K562 (cell line): ENCODE measurements around the gene KCTD17. TPM values are rescaled to one million over a fixed set of nuclear protein-coding genes. Genes with fewer than 3 reads are reported as not detected.

Source experiments
- ATAC-seq: fragments of 200-7000 bp; cut with Tn5 transposase; 3 replicates; pipeline ENCODE4 v1.9.1; 2020; ENCODE audit warnings: moderate library complexity
- BruUV-seq: library from RNA; stranded (reverse); fragments of 400-500 nt; replicated peaks from 2 replicates; lab custom pipeline; 2021; lab: Mats Ljungman, UMichigan
- CTCF ChIA-PET: fragments of 300-600 bp; formaldehyde crosslinking; extraction: SDS; loops from one replicate; lab custom pipeline; 2021; ENCODE audit warnings: low intra/inter-chr PET ratio; lab: Yijun Ruan, JAX
- POLR2A ChIA-PET: fragments of 300-600, 350-650 bp; sonication (Branson Sonifier 250); formaldehyde crosslinking; extraction: SDS; loops from one replicate; lab custom pipeline; 2021; ENCODE audit warnings: antibody characterized with exemption, inconsistent platforms; lab: Yijun Ruan, JAX
- DNase-seq, 4 experiments: peaks; one replicate each; pipeline versions ENCODE4 v3.0.0 to v3.0.0-alpha.2; 2011 to 2018; ENCODE audit warnings: low spot score in 3 of 4, mixed read lengths in 3 of 4; ENCODE audit errors: extremely low read depth in 1 of 4
- FAIRE-seq: peaks from 2 replicates; lab custom pipeline; 2011; peaks lifted over from hg19 to GRCh38; lab: Jason Lieb, UNC
- H2AFZ ChIP-seq: 2 replicates; pipeline ENCODE4 v1.6.0; 2011; ENCODE audit warnings: low read depth, low read length, control low read depth, inconsistent platforms
- H3K27ac ChIP-seq: fragments of 200-600 bp; 3 replicates; pipeline ENCODE4 v1.8.0; 2011; ENCODE audit warnings: low read depth, mild to moderate bottlenecking, control low read depth, inconsistent platforms, low read length, moderate library complexity, mixed read lengths; ENCODE audit errors: extremely low read depth
- H3K27me3 ChIP-seq, 2 experiments: fragments of 300-600 bp in 1 of 2; 2 replicates in 1 of 2; 3 replicates in 1 of 2; pipeline versions ENCODE4 v1.6.0 to v1.8.0; 2011; ENCODE audit warnings: inconsistent platforms in 2 of 2, low read length in 2 of 2, mild to moderate bottlenecking in 1 of 2, mixed read lengths in 1 of 2, moderate library complexity in 1 of 2; ENCODE audit not compliant: control insufficient read depth in 2 of 2, insufficient read depth in 2 of 2
- H3K36me3 ChIP-seq: fragments of 300-600 bp; 3 replicates; pipeline ENCODE4 v1.8.0; 2011; ENCODE audit warnings: mild to moderate bottlenecking, low read length, inconsistent platforms; ENCODE audit not compliant: control insufficient read depth, insufficient read depth
- H3K4me1 ChIP-seq, 2 experiments: fragments of 200-600 bp in 1 of 2; replicated peaks in 1 of 2; 2 replicates in 1 of 2; 3 replicates in 1 of 2; pipeline versions ENCODE4 v1.5.1 to v1.8.0; 2011; ENCODE audit warnings: inconsistent platforms in 2 of 2, low read length in 2 of 2, mild to moderate bottlenecking in 1 of 2, mixed read lengths in 1 of 2, moderate library complexity in 1 of 2; ENCODE audit not compliant: control insufficient read depth in 2 of 2, insufficient read depth in 2 of 2
- H3K4me2 ChIP-seq: 2 replicates; pipeline ENCODE4 v1.6.1; 2011; ENCODE audit warnings: low read length, control low read depth, inconsistent platforms, mixed read lengths; ENCODE audit not compliant: insufficient read depth
- H3K4me3 ChIP-seq: fragments of 200-600 bp; sonication (generic), shearing (Covaris generic); 2 replicates; pipeline ENCODE4 v1.5.1; 2016; ENCODE audit warnings: control low read depth, inconsistent platforms
- H3K79me2 ChIP-seq: fragments of 200-600 bp; 3 replicates; pipeline ENCODE4 v1.8.0; 2011; ENCODE audit warnings: low read length, inconsistent platforms; ENCODE audit not compliant: control insufficient read depth, insufficient read depth
- H3K9ac ChIP-seq, 2 experiments: 2 replicates each; pipeline versions ENCODE4 v1.6.0 to v1.6.1; 2011; ENCODE audit warnings: low read depth in 2 of 2, low read length in 2 of 2, control low read depth in 1 of 2, inconsistent platforms in 1 of 2, mild to moderate bottlenecking in 1 of 2, mixed read lengths in 1 of 2; ENCODE audit not compliant: insufficient read depth in 1 of 2
- H3K9me1 ChIP-seq: one replicate; pipeline ENCODE4 v1.6.0; 2011; ENCODE audit warnings: inconsistent platforms, mild to moderate bottlenecking, low read length, moderate library complexity; ENCODE audit not compliant: control insufficient read depth, insufficient read depth
- H3K9me3 ChIP-seq: replicated peaks from 2 replicates; pipeline ENCODE4 v1.5.1; 2011; ENCODE audit warnings: low read depth, low read length, inconsistent platforms; ENCODE audit not compliant: control insufficient read depth, insufficient read depth
- H4K20me1 ChIP-seq: replicated peaks from 2 replicates; pipeline ENCODE4 v1.6.1; 2011; ENCODE audit warnings: low read length, inconsistent platforms, mixed read lengths; ENCODE audit not compliant: control insufficient read depth, insufficient read depth
- HDGF ChIP-seq: fragments of 450-650 bp; IDR thresholded peaks from 2 replicates; pipeline ENCODE4 v1.6.1; 2016
- HEY1 ChIP-seq: fragments of 250-450 bp; sonication (Bioruptor Pico); IDR thresholded peaks from 2 replicates; pipeline ENCODE4 v1.5.0; 2020; ENCODE audit warnings: mild to moderate bottlenecking, moderate library complexity, borderline replicate concordance
- HNRNPH1 ChIP-seq: fragments of 200-400 bp; formaldehyde crosslinking; optimal IDR thresholded peaks from 2 replicates; pipeline ENCODE3; 2017; ENCODE audit warnings: low read depth, mild to moderate bottlenecking, low read length, moderate library complexity
- HNRNPL ChIP-seq: fragments of 200-400 bp; formaldehyde crosslinking; IDR thresholded peaks from 2 replicates; pipeline ENCODE4 v1.6.1; 2017; ENCODE audit warnings: low read depth, mild to moderate bottlenecking, low read length
- JUN ChIP-seq, 2 experiments: sonication (generic) in 1 of 2; formaldehyde crosslinking in 1 of 2; IDR thresholded peaks; 2 replicates each; pipeline versions ENCODE4 v1.6.1 to v1.8.0; 2012 to 2022; ENCODE audit warnings: borderline replicate concordance in 2 of 2, mild to moderate bottlenecking in 2 of 2, improper control_type of control experiment in 1 of 2, low read depth in 1 of 2, low read length in 1 of 2, missing genetic modification reagents in 1 of 2
- KLF10 ChIP-seq: fragments of 250-450 bp; sonication (Bioruptor Pico); IDR thresholded peaks from 2 replicates; pipeline ENCODE4 v1.6.1; 2021; ENCODE audit warnings: matching md5 sums
- PHF20 ChIP-seq: fragments of 450-650 bp; IDR thresholded peaks from 2 replicates; pipeline ENCODE4 v1.6.1; 2018; ENCODE audit not compliant: partially characterized antibody
- RBM22 ChIP-seq: fragments of 200-400 bp; formaldehyde crosslinking; IDR thresholded peaks from 2 replicates; pipeline ENCODE4 v1.6.1; 2018; ENCODE audit warnings: low read length, low read depth; ENCODE audit not compliant: poor library complexity, severe bottlenecking
- SMARCB1 ChIP-seq: IDR thresholded peaks from 2 replicates; pipeline ENCODE4 v1.6.1; 2011; ENCODE audit warnings: improper control_type of control experiment, low read depth; ENCODE audit not compliant: insufficient read length
- SNIP1 ChIP-seq: fragments of 450-650 bp; IDR thresholded peaks from 2 replicates; pipeline ENCODE4 v1.7.1; 2017; ENCODE audit warnings: low read depth, mild to moderate bottlenecking
- XRCC4 ChIP-seq: IDR thresholded peaks from one replicate; pipeline ENCODE4 v1.6.1; 2011; ENCODE audit not compliant: insufficient read depth, insufficient read length; ENCODE audit errors: extremely low read depth
- YY1 ChIP-seq, 3 experiments: IDR thresholded peaks; 2 replicates each; pipeline ENCODE4 v1.6.1; 2011; ENCODE audit warnings: low read length in 2 of 3, mild to moderate bottlenecking in 2 of 3, moderate library complexity in 2 of 3, borderline replicate concordance in 1 of 3, control low read depth in 1 of 3, low read depth in 1 of 3; ENCODE audit not compliant: insufficient read depth in 3 of 3, insufficient replicate concordance in 2 of 3, control insufficient read depth in 1 of 3, insufficient read length in 1 of 3; ENCODE audit errors: extremely low read depth in 1 of 3
- WGBS: fragments of 100-300 bp; shearing (Covaris generic); methylation state at CpG from one replicate; pipeline ENCODE4 v1.1.6; 2016; ENCODE audit warnings: low coverage, mixed read lengths; ENCODE audit not compliant: insufficient coverage; ENCODE audit errors: missing lambda C conversion rate; 5-methylcytosine and 5-hydroxymethylcytosine counted together
- in situ Hi-C: fragments of 300-500 bp; cut with MboI; formaldehyde crosslinking; loops from 4 replicates; pipeline ENCODE4 v1.15.0; 2018; ENCODE audit warnings: inconsistent platforms, mixed read lengths
- intact Hi-C: fragments of 100-400 bp; cut with micrococcal nuclease; formaldehyde crosslinking; loops from 2 replicates; pipeline ENCODE4 v1.14.2; 2022
- polyA plus RNA-seq, 8 experiments: library from polyadenylated mRNA; depleted of rRNA in 4 of 8; stranded (reverse) in 5 of 8; unstranded in 3 of 8; fragments of >200 nt; fragmentation: Nextera tagmentation in 2 of 8; fragmentation: Illumina TruSeq in 1 of 8; extraction: Ambion mirVana in 2 of 8; extraction: Trizol in 1 of 8; gene quantifications; 2 replicates each; pipeline versions ENCODE4 v1.2.1 to v1.2.3, GENCODE V29; 2011 to 2014; ENCODE audit warnings: inconsistent platforms in 1 of 8, missing spikeins in 1 of 8
- total RNA-seq, 7 experiments: library from RNA; depleted of rRNA in 6 of 7; stranded (reverse); fragments of >200 nt in 6 of 7; fragmentation: Illumina TruSeq in 2 of 7; extraction: Trizol in 2 of 7; gene quantifications; 2 replicates each; pipeline versions ENCODE4 v1.2.1 to v1.2.3, GENCODE V29; 2011 to 2021; ENCODE audit warnings: low replicate concordance in 1 of 7
- TF ChIP-seq, protein P1 (sequence below): fragments of 250-450 bp; sonication (Bioruptor Pico); IDR thresholded peaks from 2 replicates; pipeline ENCODE4 v1.4.0; 2020
- TF ChIP-seq, protein P2 (sequence below): fragments of 250-450 bp; sonication (Bioruptor Pico); IDR thresholded peaks from 2 replicates; pipeline ENCODE4 v1.6.1; 2021; ENCODE audit warnings: mild to moderate bottlenecking

Gene KCTD17
- total and polyA plus RNA-seq, 9 of the 15 experiments (the other 6 are each of a cell fraction or from before 2014, with no cell fraction given) = 0.22 to 0.90 (median 0.49) TPM; not detected in 2

DNA sequence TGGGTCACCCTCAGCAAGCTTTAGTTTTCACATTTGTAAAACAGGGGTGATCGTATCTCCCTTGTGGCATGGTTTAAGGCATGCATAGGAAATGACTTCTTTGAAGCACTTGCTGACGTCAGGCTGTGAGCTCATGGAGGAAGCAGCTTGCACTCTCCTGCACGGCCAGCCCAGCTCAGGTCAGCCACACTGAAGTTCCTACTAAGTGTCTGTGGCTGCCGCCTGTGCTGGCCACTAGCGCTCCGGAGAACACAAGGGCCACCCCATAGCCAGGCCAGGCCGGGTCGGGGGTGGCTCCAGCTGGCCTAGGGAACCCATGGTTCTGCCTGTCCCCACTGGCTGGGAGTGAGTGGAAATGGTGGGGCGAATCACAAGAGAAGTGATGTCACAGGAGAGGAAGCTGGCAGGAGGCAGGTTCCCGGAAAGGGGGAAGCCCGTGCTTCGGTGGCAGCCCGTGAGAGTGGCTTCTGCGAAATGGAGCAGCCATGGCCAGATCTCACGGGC is 28.2 kb downstream of the KCTD17 start (continued):
- TF ChIP-seq, protein P1, sequence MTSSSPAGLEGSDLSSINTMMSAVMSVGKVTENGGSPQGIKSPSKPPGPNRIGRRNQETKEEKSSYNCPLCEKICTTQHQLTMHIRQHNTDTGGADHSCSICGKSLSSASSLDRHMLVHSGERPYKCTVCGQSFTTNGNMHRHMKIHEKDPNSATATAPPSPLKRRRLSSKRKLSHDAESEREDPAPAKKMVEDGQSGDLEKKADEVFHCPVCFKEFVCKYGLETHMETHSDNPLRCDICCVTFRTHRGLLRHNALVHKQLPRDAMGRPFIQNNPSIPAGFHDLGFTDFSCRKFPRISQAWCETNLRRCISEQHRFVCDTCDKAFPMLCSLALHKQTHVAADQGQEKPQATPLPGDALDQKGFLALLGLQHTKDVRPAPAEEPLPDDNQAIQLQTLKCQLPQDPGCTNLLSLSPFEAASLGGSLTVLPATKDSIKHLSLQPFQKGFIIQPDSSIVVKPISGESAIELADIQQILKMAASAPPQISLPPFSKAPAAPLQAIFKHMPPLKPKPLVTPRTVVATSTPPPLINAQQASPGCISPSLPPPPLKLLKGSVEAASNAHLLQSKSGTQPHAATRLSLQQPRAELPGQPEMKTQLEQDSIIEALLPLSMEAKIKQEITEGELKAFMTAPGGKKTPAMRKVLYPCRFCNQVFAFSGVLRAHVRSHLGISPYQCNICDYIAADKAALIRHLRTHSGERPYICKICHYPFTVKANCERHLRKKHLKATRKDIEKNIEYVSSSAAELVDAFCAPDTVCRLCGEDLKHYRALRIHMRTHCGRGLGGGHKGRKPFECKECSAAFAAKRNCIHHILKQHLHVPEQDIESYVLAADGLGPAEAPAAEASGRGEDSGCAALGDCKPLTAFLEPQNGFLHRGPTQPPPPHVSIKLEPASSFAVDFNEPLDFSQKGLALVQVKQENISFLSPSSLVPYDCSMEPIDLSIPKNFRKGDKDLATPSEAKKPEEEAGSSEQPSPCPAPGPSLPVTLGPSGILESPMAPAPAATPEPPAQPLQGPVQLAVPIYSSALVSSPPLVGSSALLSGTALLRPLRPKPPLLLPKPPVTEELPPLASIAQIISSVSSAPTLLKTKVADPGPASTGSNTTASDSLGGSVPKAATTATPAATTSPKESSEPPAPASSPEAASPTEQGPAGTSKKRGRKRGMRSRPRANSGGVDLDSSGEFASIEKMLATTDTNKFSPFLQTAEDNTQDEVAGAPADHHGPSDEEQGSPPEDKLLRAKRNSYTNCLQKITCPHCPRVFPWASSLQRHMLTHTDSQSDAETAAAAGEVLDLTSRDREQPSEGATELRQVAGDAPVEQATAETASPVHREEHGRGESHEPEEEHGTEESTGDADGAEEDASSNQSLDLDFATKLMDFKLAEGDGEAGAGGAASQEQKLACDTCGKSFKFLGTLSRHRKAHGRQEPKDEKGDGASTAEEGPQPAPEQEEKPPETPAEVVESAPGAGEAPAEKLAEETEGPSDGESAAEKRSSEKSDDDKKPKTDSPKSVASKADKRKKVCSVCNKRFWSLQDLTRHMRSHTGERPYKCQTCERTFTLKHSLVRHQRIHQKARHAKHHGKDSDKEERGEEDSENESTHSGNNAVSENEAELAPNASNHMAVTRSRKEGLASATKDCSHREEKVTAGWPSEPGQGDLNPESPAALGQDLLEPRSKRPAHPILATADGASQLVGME (CRISPR knock-in tag) = no peak
- TF ChIP-seq, all 486 proteins: peak for 16

DNA sequence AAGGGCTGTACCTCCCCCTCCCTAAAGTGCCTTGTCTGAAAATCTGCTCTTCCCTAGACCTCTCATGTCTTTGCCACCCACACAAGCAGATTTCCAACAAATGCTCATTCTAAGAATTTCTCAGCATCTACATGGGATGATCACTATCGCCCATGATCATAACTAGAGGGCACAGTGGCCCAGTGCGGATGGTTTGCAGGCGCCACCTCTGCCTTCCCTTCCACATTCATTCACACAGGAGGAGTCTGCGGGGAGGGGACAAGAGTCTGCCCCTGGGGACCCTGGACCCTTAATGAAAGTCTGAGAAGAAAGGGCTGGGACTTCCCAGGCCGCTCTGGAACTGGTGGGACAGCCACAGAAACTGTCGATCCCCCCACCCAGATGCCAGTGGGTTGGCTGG is 28.9 kb downstream of the KCTD17 start:
- no peak for FAIRE-seq
- Histone ChIP-seq H3K36me3 (no peaks in the 10 kb centered on the region), H3K4me1 (peaks cover 0 to 4% of the 10 kb centered on the region in 2 experiments; a peak in 1 of 5 replicates), H3K9me3 (no peaks in the 10 kb centered on the region), H3K27ac (no peak overlapping the region), H3K79me2 (no peaks in the 10 kb centered on the region), H3K9ac (no peak overlapping the region), H4K20me1 (0 out of 2 replicates have a peak, but pooled peaks cover 9% of the 10 kb centered on the region), H2AFZ (no peak overlapping the region), H3K4me2 (no peak overlapping the region), H3K27me3 (peaks cover 0 to 52% of the 10 kb centered on the region in 2 experiments; a peak in 2 of 5 replicates), H3K4me3 (no peak overlapping the region), H3K9me1 (peaks cover 4% of the 10 kb centered on the region)
- 13% methylated on average over 6 of the region's 6 CpGs for WGBS
- no TSS peak for BruUV-seq
- DNase-seq = no peak
- CTCF ChIA-PET = no interaction called here
- in situ Hi-C loops = no loop called here
- ATAC-seq = no peak
- intact Hi-C loops = no loop called here
- POLR2A ChIA-PET = interaction anchor here (0.7 kb wide), 1 partner anchor 429 kb away, joined by 3 read pairs; no protein-coding TSS in a partner anchor
- no peak for TF ChIP-seq SMARCB1
- no peak for TF ChIP-seq YY1 (IDR thresholded peaks at IDR 0.05; ENCODE audit: borderline replicate concordance in 1 of 3, control insufficient read depth in 1 of 3, extremely low read depth in 1 of 3, insufficient read depth in 3 of 3, insufficient read length in 1 of 3, insufficient replicate concordance in 2 of 3, low read depth in 1 of 3, low read length in 2 of 3)
- TF ChIP-seq PHF20 = no peak
- TF ChIP-seq RBM22 = no peak
- TF ChIP-seq SNIP1 = no peak
- TF ChIP-seq HEY1 (CRISPR knock-in tag) = no peak
- TF ChIP-seq, protein P2, sequence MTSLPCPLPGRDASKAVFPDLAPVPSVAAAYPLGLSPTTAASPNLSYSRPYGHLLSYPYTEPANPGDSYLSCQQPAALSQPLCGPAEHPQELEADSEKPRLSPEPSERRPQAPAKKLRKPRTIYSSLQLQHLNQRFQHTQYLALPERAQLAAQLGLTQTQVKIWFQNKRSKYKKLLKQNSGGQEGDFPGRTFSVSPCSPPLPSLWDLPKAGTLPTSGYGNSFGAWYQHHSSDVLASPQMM (CRISPR knock-in tag) = no peak
- TF ChIP-seq KLF10 (CRISPR knock-in tag) = no peak
- no peak for TF ChIP-seq HDGF
- TF ChIP-seq HNRNPL = no peak
- no peak for TF ChIP-seq JUN (IDR thresholded peaks at IDR 0.05; ENCODE audit: borderline replicate concordance, low read depth, low read length)
- TF ChIP-seq JUN (CRISPR knock-in tag; IDR thresholded peaks at IDR 0.05; ENCODE audit: borderline replicate concordance) = no peak
- no peak for TF ChIP-seq HNRNPH1
- TF ChIP-seq XRCC4 = no peak
